Hepatocyte (in vitro differentiated cells): Measurements from ENCODE around the gene PPP2R1B. TPM values are rescaled to one million over a fixed set of nuclear protein-coding genes. Genes with fewer than 3 reads are reported as not detected.

Experiments
- DNase-seq: peaks from one replicate; pipeline ENCODE4 v3.0.0-alpha.2; 2016; ENCODE audit warnings: low spot score
- H2AFZ ChIP-seq: fragments of 200-600 bp; sonication (generic); 2 replicates; pipeline ENCODE4 v1.6.0; 2016; ENCODE audit warnings: antibody characterized with exemption, mild to moderate bottlenecking
- H3K27ac ChIP-seq: fragments of 200-600 bp; sonication (generic); 2 replicates; pipeline ENCODE4 v1.5.1; 2016; ENCODE audit warnings: mild to moderate bottlenecking
- H3K27me3 ChIP-seq: fragments of 200-600 bp; sonication (generic); 2 replicates; pipeline ENCODE4 v1.6.1; 2016
- H3K36me3 ChIP-seq: fragments of 200-600 bp; sonication (generic); replicated peaks from 2 replicates; pipeline ENCODE4 v1.5.1; 2016; ENCODE audit warnings: low read depth; ENCODE audit not compliant: insufficient read depth
- H3K4me1 ChIP-seq: fragments of 200-600 bp; sonication (generic); 2 replicates; pipeline ENCODE4 v1.5.1; 2016; ENCODE audit warnings: mild to moderate bottlenecking, moderate library complexity; ENCODE audit not compliant: insufficient read depth
- H3K4me2 ChIP-seq: fragments of 200-600 bp; sonication (generic); 2 replicates; pipeline ENCODE4 v1.6.0; 2016
- H3K4me3 ChIP-seq: fragments of 200-600 bp; sonication (generic); 2 replicates; pipeline ENCODE4 v1.5.1; 2016; ENCODE audit warnings: mild to moderate bottlenecking
- H3K79me2 ChIP-seq: fragments of 200-600 bp; sonication (generic); 2 replicates; pipeline ENCODE4 v1.6.0; 2017; ENCODE audit warnings: mild to moderate bottlenecking
- H3K9me2 ChIP-seq: fragments of 200-600 bp; sonication (generic); replicated peaks from 2 replicates; pipeline ENCODE4 v1.6.0; 2017; ENCODE audit warnings: mild to moderate bottlenecking; ENCODE audit not compliant: insufficient read depth
- H3K9me3 ChIP-seq: fragments of 200-600 bp; sonication (generic); 2 replicates; pipeline ENCODE4 v1.5.1; 2016; ENCODE audit warnings: low read depth, mild to moderate bottlenecking
- H4K20me1 ChIP-seq: fragments of 200-600 bp; sonication (generic); 2 replicates; pipeline ENCODE4 v1.6.0; 2016; ENCODE audit warnings: mild to moderate bottlenecking; ENCODE audit not compliant: insufficient read depth, poor library complexity, severe bottlenecking
- CTCF ChIP-seq: fragments of 200-600 bp; sonication (generic); IDR thresholded peaks from 2 replicates; pipeline ENCODE4 v1.5.1; 2016; ENCODE audit warnings: antibody characterized with exemption, mild to moderate bottlenecking; ENCODE audit not compliant: poor library complexity
- EZH2 ChIP-seq: fragments of 200-600 bp; sonication (generic); IDR thresholded peaks from 2 replicates; pipeline ENCODE4 v1.6.1; 2016; ENCODE audit warnings: antibody characterized with exemption, mild to moderate bottlenecking, borderline replicate concordance
- EZH2phosphoT487 ChIP-seq: fragments of 200-600 bp; sonication (generic); IDR thresholded peaks from one replicate; pipeline ENCODE4 v1.6.1; 2018; ENCODE audit warnings: antibody characterized with exemption, mild to moderate bottlenecking, low read depth, moderate library complexity; ENCODE audit not compliant: unreplicated experiment, severe bottlenecking
- WGBS: methylation state at CpG from one replicate; pipeline ENCODE4 v1.1.6; 2016; ENCODE audit warnings: low lambda C conversion rate; ENCODE audit errors: missing lambda C conversion rate; 5-methylcytosine and 5-hydroxymethylcytosine counted together
- polyA plus RNA-seq: library from polyadenylated mRNA; unstranded; fragments of >200 nt; fragmentation: Nextera tagmentation; extraction: Ambion mirVana; gene quantifications from 2 replicates; pipeline ENCODE4 v1.2.1, GENCODE V29; 2016
- total RNA-seq: library from RNA; depleted of rRNA; stranded (reverse); fragments of >200 nt; gene quantifications from 2 replicates; pipeline ENCODE4 v1.2.3, GENCODE V29; 2014

The PPP2R1B gene
- total and polyA plus RNA-seq, 2 experiments from 2014 or later: 25.3 to 41.0 TPM

GRCh38 chr11:111797145-111797581 lies 31.0 kb upstream of the PPP2R1B start:
- Histone ChIP-seq H3K4me3 (no peak overlapping the region), H3K36me3 (no peaks in the 10 kb centered on the region), H3K79me2 (no peaks in the 10 kb centered on the region), H3K27me3 (no peaks in the 10 kb centered on the region), H3K9me2 (no peaks in the 10 kb centered on the region), H3K4me1 (no peaks in the 10 kb centered on the region), H3K27ac (peak overlapping the region; percentile 33), H3K4me2 (no peak overlapping the region), H4K20me1 (no peaks in the 10 kb centered on the region), H2AFZ (no peak overlapping the region), H3K9me3 (no peaks in the 10 kb centered on the region)
- TF ChIP-seq EZH2phosphoT487: no peak
- TF ChIP-seq EZH2: no peak
- TF ChIP-seq CTCF: no peak
- 98% methylated on average over 2 of the region's 2 CpGs for WGBS
- DNase-seq: peak; percentile 47

DNA sequence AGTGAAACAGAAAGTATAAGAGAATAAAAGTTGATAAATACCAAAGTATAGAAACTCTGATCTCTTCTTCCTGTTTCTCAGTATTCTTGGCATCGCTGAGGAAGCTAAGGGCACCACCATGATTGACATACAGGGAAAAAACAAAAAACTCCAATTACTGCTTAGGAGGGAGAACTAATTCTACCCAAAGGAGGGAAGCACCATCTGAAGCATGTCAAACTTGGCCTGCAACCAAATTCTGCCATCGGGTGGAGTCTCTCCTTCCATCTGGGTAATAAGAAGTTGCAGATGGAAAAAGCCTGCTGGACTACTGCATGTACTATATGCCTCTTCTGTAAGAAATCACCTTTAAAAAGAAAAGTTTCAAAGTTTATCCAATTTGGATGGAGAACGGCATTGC lies 30.5 kb upstream of the PPP2R1B start:
- Histone ChIP-seq H3K9me3 (no peaks in the 10 kb centered on the region), H3K36me3 (no peaks in the 10 kb centered on the region), H3K4me1 (no peaks in the 10 kb centered on the region), H3K27me3 (no peaks in the 10 kb centered on the region), H3K27ac (no peak overlapping the region), H4K20me1 (no peaks in the 10 kb centered on the region), H3K9me2 (no peaks in the 10 kb centered on the region), H3K79me2 (no peaks in the 10 kb centered on the region), H3K4me2 (no peak overlapping the region), H2AFZ (no peak overlapping the region), H3K4me3 (no peak overlapping the region)
- DNase-seq: no peak
- no peak for TF ChIP-seq CTCF
- no peak for TF ChIP-seq EZH2
- no peak for TF ChIP-seq EZH2phosphoT487
- WGBS: 82% methylated on average over 3 of the region's 3 CpGs

DNA sequence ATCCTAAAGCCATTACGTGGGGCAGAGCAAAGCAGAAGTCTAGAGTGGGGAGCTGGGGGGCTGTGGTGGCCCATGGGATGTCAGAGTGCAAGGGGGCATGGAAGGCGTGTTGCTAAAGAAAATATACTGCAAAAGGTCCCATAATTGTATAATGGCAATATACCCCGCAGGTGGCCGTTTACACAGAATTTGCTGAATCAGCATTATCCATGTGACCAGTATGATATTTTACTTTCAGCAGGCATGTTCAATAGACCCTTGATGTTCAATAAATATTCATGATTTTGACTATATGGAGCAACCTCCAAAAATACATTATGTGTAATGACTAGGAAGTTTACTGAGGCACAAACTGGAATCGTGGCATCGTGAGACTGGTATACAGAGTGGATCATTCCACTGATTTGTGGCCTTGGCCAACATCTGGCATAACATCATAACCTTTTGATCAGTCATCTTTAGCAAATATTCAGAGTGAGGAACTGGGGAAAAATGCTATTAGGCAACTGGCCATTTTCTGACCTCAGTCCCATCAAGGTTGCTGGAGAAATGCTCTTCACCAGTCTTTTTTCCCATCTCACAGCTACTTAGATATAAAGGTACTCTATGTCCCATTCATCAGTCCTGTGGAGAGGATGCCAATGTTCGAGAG lies 29.3 kb upstream of the PPP2R1B start:
- Histone ChIP-seq H3K27me3 (no peaks in the 10 kb centered on the region), H3K79me2 (no peaks in the 10 kb centered on the region), H3K9me2 (no peaks in the 10 kb centered on the region), H3K4me1 (no peaks in the 10 kb centered on the region), H3K36me3 (no peaks in the 10 kb centered on the region), H3K4me3 (no peak overlapping the region), H2AFZ (no peak overlapping the region), H3K27ac (no peak overlapping the region), H4K20me1 (no peaks in the 10 kb centered on the region), H3K9me3 (no peaks in the 10 kb centered on the region), H3K4me2 (no peak overlapping the region)
- 96% methylated on average over 7 of the region's 7 CpGs for WGBS
- no peak for TF ChIP-seq CTCF
- no peak for TF ChIP-seq EZH2phosphoT487
- no peak for TF ChIP-seq EZH2
- no peak for DNase-seq
